K562 (cell line): ENCODE results near the gene UMAD1. TPM values are rescaled to one million over a fixed set of nuclear protein-coding genes. Genes with fewer than 3 reads are reported as not detected.

ENCODE experiments used
- ATAC-seq: fragments of 200-7000 bp; cut with Tn5 transposase; 3 replicates; pipeline ENCODE4 v1.9.1; 2020; ENCODE audit warnings: moderate library complexity
- BruUV-seq: library from RNA; stranded (reverse); fragments of 400-500 nt; replicated peaks from 2 replicates; lab custom pipeline; 2021; lab: Mats Ljungman, UMichigan
- CTCF ChIA-PET: fragments of 300-600 bp; formaldehyde crosslinking; extraction: SDS; loops from one replicate; lab custom pipeline; 2021; ENCODE audit warnings: low intra/inter-chr PET ratio; lab: Yijun Ruan, JAX
- POLR2A ChIA-PET: fragments of 300-600, 350-650 bp; sonication (Branson Sonifier 250); formaldehyde crosslinking; extraction: SDS; loops from one replicate; lab custom pipeline; 2021; ENCODE audit warnings: antibody characterized with exemption, inconsistent platforms; lab: Yijun Ruan, JAX
- DNase-seq, 4 experiments: peaks; one replicate each; pipeline versions ENCODE4 v3.0.0 to v3.0.0-alpha.2; 2011 to 2018; ENCODE audit warnings: low spot score in 3 of 4, mixed read lengths in 3 of 4; ENCODE audit errors: extremely low read depth in 1 of 4
- FAIRE-seq: peaks from 2 replicates; lab custom pipeline; 2011; peaks lifted over from hg19 to GRCh38; lab: Jason Lieb, UNC
- H2AFZ ChIP-seq: 2 replicates; pipeline ENCODE4 v1.6.0; 2011; ENCODE audit warnings: low read depth, low read length, control low read depth, inconsistent platforms
- H3K27ac ChIP-seq: fragments of 200-600 bp; 3 replicates; pipeline ENCODE4 v1.8.0; 2011; ENCODE audit warnings: low read depth, mild to moderate bottlenecking, control low read depth, inconsistent platforms, low read length, moderate library complexity, mixed read lengths; ENCODE audit errors: extremely low read depth
- H3K27me3 ChIP-seq, 2 experiments: fragments of 300-600 bp in 1 of 2; 2 replicates in 1 of 2; 3 replicates in 1 of 2; pipeline versions ENCODE4 v1.6.0 to v1.8.0; 2011; ENCODE audit warnings: inconsistent platforms in 2 of 2, low read length in 2 of 2, mild to moderate bottlenecking in 1 of 2, mixed read lengths in 1 of 2, moderate library complexity in 1 of 2; ENCODE audit not compliant: control insufficient read depth in 2 of 2, insufficient read depth in 2 of 2
- H3K36me3 ChIP-seq: fragments of 300-600 bp; 3 replicates; pipeline ENCODE4 v1.8.0; 2011; ENCODE audit warnings: mild to moderate bottlenecking, low read length, inconsistent platforms; ENCODE audit not compliant: control insufficient read depth, insufficient read depth
- H3K4me1 ChIP-seq, 2 experiments: fragments of 200-600 bp in 1 of 2; replicated peaks in 1 of 2; 2 replicates in 1 of 2; 3 replicates in 1 of 2; pipeline versions ENCODE4 v1.5.1 to v1.8.0; 2011; ENCODE audit warnings: inconsistent platforms in 2 of 2, low read length in 2 of 2, mild to moderate bottlenecking in 1 of 2, mixed read lengths in 1 of 2, moderate library complexity in 1 of 2; ENCODE audit not compliant: control insufficient read depth in 2 of 2, insufficient read depth in 2 of 2
- H3K4me2 ChIP-seq: 2 replicates; pipeline ENCODE4 v1.6.1; 2011; ENCODE audit warnings: low read length, control low read depth, inconsistent platforms, mixed read lengths; ENCODE audit not compliant: insufficient read depth
- H3K4me3 ChIP-seq: fragments of 200-600 bp; sonication (generic), shearing (Covaris generic); 2 replicates; pipeline ENCODE4 v1.5.1; 2016; ENCODE audit warnings: control low read depth, inconsistent platforms
- H3K79me2 ChIP-seq: fragments of 200-600 bp; 3 replicates; pipeline ENCODE4 v1.8.0; 2011; ENCODE audit warnings: low read length, inconsistent platforms; ENCODE audit not compliant: control insufficient read depth, insufficient read depth
- H3K9ac ChIP-seq, 2 experiments: 2 replicates each; pipeline versions ENCODE4 v1.6.0 to v1.6.1; 2011; ENCODE audit warnings: low read depth in 2 of 2, low read length in 2 of 2, control low read depth in 1 of 2, inconsistent platforms in 1 of 2, mild to moderate bottlenecking in 1 of 2, mixed read lengths in 1 of 2; ENCODE audit not compliant: insufficient read depth in 1 of 2
- H3K9me1 ChIP-seq: one replicate; pipeline ENCODE4 v1.6.0; 2011; ENCODE audit warnings: inconsistent platforms, mild to moderate bottlenecking, low read length, moderate library complexity; ENCODE audit not compliant: control insufficient read depth, insufficient read depth
- H3K9me3 ChIP-seq: replicated peaks from 2 replicates; pipeline ENCODE4 v1.5.1; 2011; ENCODE audit warnings: low read depth, low read length, inconsistent platforms; ENCODE audit not compliant: control insufficient read depth, insufficient read depth
- H4K20me1 ChIP-seq: replicated peaks from 2 replicates; pipeline ENCODE4 v1.6.1; 2011; ENCODE audit warnings: low read length, inconsistent platforms, mixed read lengths; ENCODE audit not compliant: control insufficient read depth, insufficient read depth
- CHCHD3 ChIP-seq: fragments of 250-450 bp; sonication (Bioruptor Pico); IDR thresholded peaks from 2 replicates; pipeline ENCODE4 v2.1.2; 2022; ENCODE audit warnings: mild to moderate bottlenecking
- HIVEP1 ChIP-seq: fragments of 250-450 bp; sonication (Bioruptor Pico); IDR thresholded peaks from 2 replicates; pipeline ENCODE4 v1.4.0; 2020; ENCODE audit warnings: mild to moderate bottlenecking
- PHF20 ChIP-seq: fragments of 450-650 bp; IDR thresholded peaks from 2 replicates; pipeline ENCODE4 v1.6.1; 2018; ENCODE audit not compliant: partially characterized antibody
- PREB ChIP-seq: sonication (generic); formaldehyde crosslinking; IDR thresholded peaks from 2 replicates; pipeline ENCODE4 v1.8.1; 2023; ENCODE audit warnings: mild to moderate bottlenecking, missing genetic modification reagents
- RFX5 ChIP-seq: IDR thresholded peaks from 2 replicates; pipeline ENCODE4 v1.6.1; 2011; ENCODE audit warnings: low read depth, mild to moderate bottlenecking, improper control_type of control experiment, low read length
- SRF ChIP-seq, 2 experiments: fragments of 250-450, 450-650 bp in 1 of 2; sonication (Bioruptor Pico) in 1 of 2; sonication (generic) in 1 of 2; formaldehyde crosslinking; IDR thresholded peaks; 2 replicates each; pipeline versions ENCODE4 v1.5.0 to v1.5.1; 2020 to 2022; ENCODE audit warnings: mild to moderate bottlenecking in 1 of 2, missing genetic modification reagents in 1 of 2
- TCF7 ChIP-seq: sonication (generic); IDR thresholded peaks from 2 replicates; pipeline ENCODE4 v1.6.1; 2016; ENCODE audit warnings: antibody characterized with exemption, borderline replicate concordance
- TEAD1 ChIP-seq, 2 experiments: fragments of 450-650 bp in 1 of 2; sonication (generic) in 1 of 2; formaldehyde crosslinking; IDR thresholded peaks; 2 replicates each; pipeline versions ENCODE4 v1.4.0 to v1.8.0; 2020 to 2022; ENCODE audit warnings: mild to moderate bottlenecking in 2 of 2, missing genetic modification reagents in 1 of 2
- U2AF1 ChIP-seq: fragments of 200-400 bp; formaldehyde crosslinking; optimal IDR thresholded peaks from 2 replicates; pipeline ENCODE3; 2017; ENCODE audit warnings: mild to moderate bottlenecking, low read depth, low read length, moderate library complexity
- YBX1 ChIP-seq: fragments of 450-650 bp; IDR thresholded peaks from 2 replicates; pipeline ENCODE4 v1.7.1; 2016; ENCODE audit warnings: mild to moderate bottlenecking
- ZBTB17 ChIP-seq: fragments of 450-650 bp; formaldehyde crosslinking; IDR thresholded peaks from 2 replicates; pipeline ENCODE4 v1.4.0; 2020; ENCODE audit warnings: mild to moderate bottlenecking
- ZNF121 ChIP-seq: sonication (generic); formaldehyde crosslinking; conservative IDR thresholded peaks from 2 replicates; pipeline ENCODE4 v1.8.0; 2022; ENCODE audit warnings: missing genetic modification reagents
- ZNF224 ChIP-seq: sonication (generic); formaldehyde crosslinking; IDR thresholded peaks from 2 replicates; pipeline ENCODE4 v1.8.0; 2022; ENCODE audit warnings: mild to moderate bottlenecking, missing genetic modification reagents
- WGBS: fragments of 100-300 bp; shearing (Covaris generic); methylation state at CpG from one replicate; pipeline ENCODE4 v1.1.6; 2016; ENCODE audit warnings: low coverage, mixed read lengths; ENCODE audit not compliant: insufficient coverage; ENCODE audit errors: missing lambda C conversion rate; 5-methylcytosine and 5-hydroxymethylcytosine counted together
- in situ Hi-C: fragments of 300-500 bp; cut with MboI; formaldehyde crosslinking; loops from 4 replicates; pipeline ENCODE4 v1.15.0; 2018; ENCODE audit warnings: inconsistent platforms, mixed read lengths
- intact Hi-C: fragments of 100-400 bp; cut with micrococcal nuclease; formaldehyde crosslinking; loops from 2 replicates; pipeline ENCODE4 v1.14.2; 2022
- polyA plus RNA-seq, 8 experiments: library from polyadenylated mRNA; depleted of rRNA in 4 of 8; stranded (reverse) in 5 of 8; unstranded in 3 of 8; fragments of >200 nt; fragmentation: Nextera tagmentation in 2 of 8; fragmentation: Illumina TruSeq in 1 of 8; extraction: Ambion mirVana in 2 of 8; extraction: Trizol in 1 of 8; gene quantifications; 2 replicates each; pipeline versions ENCODE4 v1.2.1 to v1.2.3, GENCODE V29; 2011 to 2014; ENCODE audit warnings: inconsistent platforms in 1 of 8, missing spikeins in 1 of 8
- total RNA-seq, 7 experiments: library from RNA; depleted of rRNA in 6 of 7; stranded (reverse); fragments of >200 nt in 6 of 7; fragmentation: Illumina TruSeq in 2 of 7; extraction: Trizol in 2 of 7; gene quantifications; 2 replicates each; pipeline versions ENCODE4 v1.2.1 to v1.2.3, GENCODE V29; 2011 to 2021; ENCODE audit warnings: low replicate concordance in 1 of 7

The UMAD1 gene
- total and polyA plus RNA-seq, 9 of the 15 experiments (the other 6 are each of a cell fraction or from before 2014, with no cell fraction given): 9.0 to 26.7 (median 13.3) TPM

GRCh38 chr7:7596176-7596575, 44.4 kb upstream of the UMAD1 start:
- Histone ChIP-seq H4K20me1 (no peaks in the 10 kb centered on the region), H3K9me1 (no peaks in the 10 kb centered on the region), H3K36me3 (peaks cover 52% of the 10 kb centered on the region), H3K4me1 (no peaks in the 10 kb centered on the region), H3K27ac (no peak overlapping the region), H3K9me3 (peaks cover 11% of the 10 kb centered on the region), H3K4me3 (no peak overlapping the region), H2AFZ (no peak overlapping the region), H3K27me3 (no peaks in the 10 kb centered on the region), H3K79me2 (no peaks in the 10 kb centered on the region), H3K9ac (no peak overlapping the region), H3K4me2 (no peak overlapping the region)
- intact Hi-C loops (loop anchor here (5.0 to 10.0 kb wide), 3 partner anchors 169 to 701 kb away; no protein-coding TSS in a partner anchor), in situ Hi-C loops (no loop called here)
- TF ChIP-seq ZBTB17 (CRISPR knock-in tag): no peak
- no peak for TF ChIP-seq YBX1
- no peak for TF ChIP-seq PREB (CRISPR knock-in tag)
- TF ChIP-seq RFX5: no peak
- no peak for TF ChIP-seq TCF7
- TF ChIP-seq PHF20: no peak
- TF ChIP-seq SRF (CRISPR knock-in tag; IDR thresholded peaks at IDR 0.05): no peak
- no peak for TF ChIP-seq CHCHD3 (CRISPR knock-in tag)
- no peak for TF ChIP-seq TEAD1 (CRISPR knock-in tag; IDR thresholded peaks at IDR 0.05)
- TF ChIP-seq U2AF1: no peak
- no peak for TF ChIP-seq ZNF121 (CRISPR knock-in tag)
- TF ChIP-seq HIVEP1: no peak
- no peak for TF ChIP-seq ZNF224 (CRISPR knock-in tag)
- CTCF ChIA-PET: interaction anchor here (1.3 kb wide), 1 partner anchor 622 kb away, joined by 4 read pairs; no protein-coding TSS in a partner anchor
- no peak for ATAC-seq
- no peak for DNase-seq
- no peak for FAIRE-seq
- no TSS peak for BruUV-seq
- WGBS: 91% methylated on average over 5 of the region's 5 CpGs
- POLR2A ChIA-PET: no interaction called here
